AG04450 (cell line): ENCODE results near the gene INSC. TPM values are rescaled to one million over a fixed set of nuclear protein-coding genes. Genes with fewer than 3 reads are reported as not detected.

Experiments used
- CTCF ChIA-PET: fragments of 300-600, 350-600 bp; formaldehyde crosslinking; extraction: SDS; loops from one replicate; lab custom pipeline; 2022; ENCODE audit warnings: antibody characterized with exemption, inconsistent platforms; lab: Charles Lee
- POLR2A ChIA-PET: fragments of 350-600 bp; formaldehyde crosslinking; extraction: SDS; loops from one replicate; lab custom pipeline; 2021; ENCODE audit warnings: antibody characterized with exemption, inconsistent platforms; lab: Yijun Ruan, JAX
- DNase-seq: peaks from one replicate; pipeline ENCODE4 v3.0.0-alpha.2; 2011; ENCODE audit warnings: low read depth, low spot score
- H3K27ac ChIP-seq: one replicate; pipeline ENCODE4 v1.5.1; 2012; ENCODE audit warnings: low read depth, low read length, control low read depth
- H3K27me3 ChIP-seq: one replicate; pipeline ENCODE4 v1.6.0; 2012; ENCODE audit warnings: low read length; ENCODE audit not compliant: control insufficient read depth, insufficient read depth
- H3K4me3 ChIP-seq: 2 replicates; pipeline ENCODE4 v1.5.1; 2011; ENCODE audit warnings: mild to moderate bottlenecking, low read depth, low read length, control low read depth
- H3K9me3 ChIP-seq: 2 replicates; pipeline ENCODE4 v1.5.1; 2012; ENCODE audit warnings: low read length; ENCODE audit not compliant: control insufficient read depth, insufficient read depth
- CTCF ChIP-seq: IDR thresholded peaks from 2 replicates; pipeline ENCODE4 v1.5.1; 2011; ENCODE audit warnings: low read depth, low read length, control low read depth, inconsistent platforms
- polyA plus RNA-seq: library from polyadenylated mRNA; depleted of rRNA; stranded (reverse); fragments of >200 nt; gene quantifications from 2 replicates; pipeline ENCODE4 v1.2.3, GENCODE V29; 2011

INSC gene
- polyA plus RNA-seq, 1 experiment, result 0.53 TPM

GRCh38 chr11:15123849-15124248 lies 9.1 kb downstream of the INSC start:
- POLR2A ChIA-PET, result no interaction called here
- Histone ChIP-seq H3K27ac (no peak overlapping the region), H3K27me3 (no peaks in the 10 kb centered on the region), H3K9me3 (no peaks in the 10 kb centered on the region), H3K4me3 (no peak overlapping the region)
- no peak for TF ChIP-seq CTCF
- CTCF ChIA-PET, result interaction anchor here (0.9 to 1.4 kb wide), 3 partner anchors 10 to 36 kb away, joined by 3 to 5 read pairs (median 4); partner anchors contain the start of gene INSC
- DNase-seq, result peak; percentile 37

- no peak overlapping the region for H3K4me3 ChIP-seq
- POLR2A ChIA-PET, result no interaction called here
- H3K27me3 ChIP-seq, result no peaks in the 10 kb centered on the region
- no peak for DNase-seq
- H3K9me3 ChIP-seq, result no peaks in the 10 kb centered on the region
- no peak for TF ChIP-seq CTCF
- CTCF ChIA-PET, result interaction anchor here (1.0 to 1.4 kb wide), 3 partner anchors 10 to 24 kb away, joined by 3 to 5 read pairs (median 4); partner anchors contain the start of gene INSC
- H3K27ac ChIP-seq, result no peak overlapping the region
These were observed 9.8 kb downstream of the INSC start for GRCh38 chr11:15124528-15124927.

GRCh38 chr11:15127341-15127740 lies 12.6 kb downstream of the INSC start:
- H3K9me3 ChIP-seq, result no peaks in the 10 kb centered on the region
- DNase-seq, result no peak
- H3K27me3 ChIP-seq, result no peaks in the 10 kb centered on the region
- CTCF ChIA-PET, result interaction anchor here (0.8 to 1.8 kb wide), 2 partner anchors 15 to 26 kb away, joined by 3 to 6 read pairs; no protein-coding TSS in a partner anchor
- H3K27ac ChIP-seq, result no peak overlapping the region
- POLR2A ChIA-PET, result no interaction called here
- no peak overlapping the region for H3K4me3 ChIP-seq
- TF ChIP-seq CTCF, result no peak

- Histone ChIP-seq H3K9me3 (no peaks in the 10 kb centered on the region), H3K27me3 (no peaks in the 10 kb centered on the region), H3K4me3 (no peak overlapping the region), H3K27ac (no peak overlapping the region)
- CTCF ChIA-PET, result interaction anchor here (1.0 kb wide), 1 partner anchor 28 kb away, joined by 3 read pairs; no protein-coding TSS in a partner anchor
- no peak for TF ChIP-seq CTCF
- no peak for DNase-seq
- POLR2A ChIA-PET, result no interaction called here
These were observed 13.9 kb downstream of the INSC start for GRCh38 chr11:15128621-15129020.

GRCh38 chr11:15136166-15136565 lies 21.4 kb downstream of the INSC start:
- DNase-seq, result no peak
- H3K9me3 ChIP-seq, result no peaks in the 10 kb centered on the region
- H3K27me3 ChIP-seq, result no peaks in the 10 kb centered on the region
- no peak overlapping the region for H3K4me3 ChIP-seq
- CTCF ChIA-PET, result no interaction called here
- POLR2A ChIA-PET, result no interaction called here
- TF ChIP-seq CTCF, result no peak
- no peak overlapping the region for H3K27ac ChIP-seq
